Left forelimb (tissue), 1 donor: ENCODE results near the gene PARD3.

Experiments
- DNase-seq: peaks from one replicate; pipeline ENCODE4 v3.0.0-alpha.2; 2018; ENCODE audit warnings: low spot score

The PARD3 gene

GRCh38 chr10:34689053-34689452 lies 126.0 kb downstream of the PARD3 start:
- DNase-seq: no peak

GRCh38 chr10:34687434-34688210 lies 127.5 kb downstream of the PARD3 start:
- DNase-seq: no peak

GRCh38 chr10:34682580-34682979 lies 132.5 kb downstream of the PARD3 start:
- DNase-seq: no peak

- DNase-seq: no peak
Observed at GRCh38 chr10:34681933-34682332, 133.2 kb downstream of the PARD3 start.

- no peak for DNase-seq
Observed at GRCh38 chr10:34679177-34679576, 135.9 kb downstream of the PARD3 start.

- DNase-seq: no peak
Observed at GRCh38 chr10:34677591-34677990, 137.5 kb downstream of the PARD3 start.

- DNase-seq: no peak
Observed at GRCh38 chr10:34677132-34677531, 138.0 kb downstream of the PARD3 start.

GRCh38 chr10:34674176-34674575 lies 140.9 kb downstream of the PARD3 start:
- no peak for DNase-seq

GRCh38 chr10:34670081-34670480 lies 145.0 kb downstream of the PARD3 start:
- no peak for DNase-seq

- DNase-seq: no peak
Observed at GRCh38 chr10:34669079-34669478, 146.0 kb downstream of the PARD3 start.

- no peak for DNase-seq
Observed at GRCh38 chr10:34667177-34667576, 147.9 kb downstream of the PARD3 start.

GRCh38 chr10:34666008-34666704 lies 148.9 kb downstream of the PARD3 start:
- no peak for DNase-seq

GRCh38 chr10:34664706-34665105 lies 150.4 kb downstream of the PARD3 start:
- no peak for DNase-seq

- DNase-seq: no peak
Observed at GRCh38 chr10:34661580-34661979, 153.5 kb downstream of the PARD3 start.

GRCh38 chr10:34658934-34659333 lies 156.2 kb downstream of the PARD3 start:
- DNase-seq: no peak

- DNase-seq: no peak
Observed at GRCh38 chr10:34656661-34657060, 158.4 kb downstream of the PARD3 start.

- DNase-seq: no peak
Observed at GRCh38 chr10:34655286-34656170, 159.6 kb downstream of the PARD3 start.

GRCh38 chr10:34654211-34654610 lies 160.9 kb downstream of the PARD3 start:
- DNase-seq: no peak

- DNase-seq: no peak
Observed at GRCh38 chr10:34653530-34653929, 161.6 kb downstream of the PARD3 start.

- DNase-seq: no peak
Observed at GRCh38 chr10:34651416-34652195, 163.5 kb downstream of the PARD3 start.

- DNase-seq: no peak
Observed at GRCh38 chr10:34650156-34650555, 164.9 kb downstream of the PARD3 start.

- no peak for DNase-seq
Observed at GRCh38 chr10:34649385-34649784, 165.7 kb downstream of the PARD3 start.
